Spleen (tissue), 7 donors: ENCODE measurements around the gene IDNK.

Experiments used
- CTCF ChIP-seq, 11 experiments: fragments of 200-600 bp in 7 of 11; fragments of 450-650 bp in 4 of 11; sonication (generic) in 4 of 11; IDR thresholded peaks in 8 of 11; conservative IDR thresholded peaks in 3 of 11; 1 replicate in 7 of 11; 2 replicates in 4 of 11; pipeline versions ENCODE4 v1.4.0 to v1.8.0; 2016 to 2021; ENCODE audit warnings: antibody characterized with exemption in 11 of 11, inconsistent platforms in 4 of 11, mild to moderate bottlenecking in 1 of 11
- POLR2A ChIP-seq, 3 donors: fragments of 450-650 bp; IDR thresholded peaks; one replicate each; pipeline ENCODE4 v1.5.1; 2017; ENCODE audit warnings: antibody characterized with exemption in 3 of 3, mild to moderate bottlenecking in 1 of 3
- donor health status: DM: no; HTN: no; CAD: no; lungs with moderate emphysema.
- donor health status: DM: no; HTN: no; CAD: no.
- donor health status: DM: no; HTN: no; CAD: no.

- TF ChIP-seq CTCF (IDR thresholded peaks at IDR 0.05 in 8 of 11, conservative IDR thresholded peaks at IDR 0.05 in 3 of 11): no peak
- TF ChIP-seq POLR2A (IDR thresholded peaks at IDR 0.05): no peak
These were observed 19.9 kb downstream of the IDNK start for GRCh38 chr9:83642793-83643192.
